Stimulated activated CD8-positive, alpha-beta memory T cell treated with anti-CD3 and anti-CD28 coated beads, Interleukin-4, amount 100 ng/mL, for 24 hours (primary cell): ENCODE results near the gene PSMB2.
A peak's percentile ranks its signal among the peaks of the same experiment; 100 is the strongest.
"Not testable (repeated sequence)": the region's sequence is repeated elsewhere in the genome, so short reads cannot be mapped to it uniquely, and the experiment has no call there.

Experiments used
- DNase-seq: peaks from one replicate; pipeline ENCODE4 v3.0.0-alpha.2; 2020; ENCODE audit warnings: low read depth

Gene PSMB2

GRCh38 chr1:35641233-35641866 is at the start of gene PSMB2:
TSS of gene PSMB2 (minus strand) at chr1:35641526. CDS start at chr1:35641432, 94 bp downstream.
- DNase-seq: peak; percentile 91

- no peak for DNase-seq
These were observed 49.8 kb upstream of the PSMB2 start for GRCh38 chr1:35691080-35691479.

- not testable (repeated sequence) for DNase-seq
These were observed 48.8 kb upstream of the PSMB2 start for GRCh38 chr1:35690103-35690502.

- no peak for DNase-seq
These were observed 46.8 kb upstream of the PSMB2 start for GRCh38 chr1:35688161-35688560.

GRCh38 chr1:35683012-35683411 is 41.7 kb upstream of the PSMB2 start:
- DNase-seq: no peak

GRCh38 chr1:35680271-35680670 is 38.9 kb upstream of the PSMB2 start:
- DNase-seq: no peak

GRCh38 chr1:35675773-35676172 is 34.4 kb upstream of the PSMB2 start:
- DNase-seq: no peak

- DNase-seq: no peak
These were observed 32.8 kb upstream of the PSMB2 start for GRCh38 chr1:35674111-35674510.

- no peak for DNase-seq
These were observed 30.8 kb upstream of the PSMB2 start for GRCh38 chr1:35672116-35672515.

- DNase-seq: no peak
These were observed 27.2 kb upstream of the PSMB2 start for GRCh38 chr1:35668506-35668905.

- DNase-seq: no peak
These were observed 25.6 kb upstream of the PSMB2 start for GRCh38 chr1:35666916-35667315.

- DNase-seq: no peak
These were observed 24.9 kb upstream of the PSMB2 start for GRCh38 chr1:35666216-35666615.

- DNase-seq: no peak
These were observed 22.1 kb upstream of the PSMB2 start for GRCh38 chr1:35663434-35663833.

GRCh38 chr1:35661474-35661795 is 20.1 kb upstream of the PSMB2 start:
- DNase-seq: no peak

- DNase-seq: no peak
These were observed 19.5 kb upstream of the PSMB2 start for GRCh38 chr1:35660581-35661473.

- no peak for DNase-seq
These were observed 18.3 kb upstream of the PSMB2 start for GRCh38 chr1:35659589-35659988.

GRCh38 chr1:35657851-35658250 is 16.5 kb upstream of the PSMB2 start:
- no peak for DNase-seq

- no peak for DNase-seq
These were observed 15.5 kb upstream of the PSMB2 start for GRCh38 chr1:35656863-35657232.

- DNase-seq: no peak
These were observed 15.0 kb upstream of the PSMB2 start for GRCh38 chr1:35656148-35656862.

- no peak for DNase-seq
These were observed 13.9 kb upstream of the PSMB2 start for GRCh38 chr1:35655196-35655595.

GRCh38 chr1:35650416-35650815 is 9.1 kb upstream of the PSMB2 start:
- DNase-seq: no peak

- no peak for DNase-seq
These were observed 4.7 kb upstream of the PSMB2 start for GRCh38 chr1:35646043-35646442.

GRCh38 chr1:35644204-35644603 is 2.9 kb upstream of the PSMB2 start:
- no peak for DNase-seq
